SK-N-MC (cell line): ENCODE results near the gene RCVRN.

Experiments used
- DNase-seq: peaks from one replicate; pipeline ENCODE4 v3.0.0-alpha.2; 2011; ENCODE audit warnings: low read depth, low spot score
- H3K27ac ChIP-seq: fragments of 200-600 bp; sonication (generic); 2 replicates; pipeline ENCODE4 v1.5.1; 2016; ENCODE audit warnings: mixed run types
- H3K36me3 ChIP-seq: fragments of 200-600 bp; sonication (generic); 2 replicates; pipeline ENCODE4 v1.6.1; 2017; ENCODE audit warnings: antibody characterized with exemption, low read length, mixed read lengths; ENCODE audit not compliant: insufficient read depth
- H3K4me3 ChIP-seq: fragments of 200-600 bp; sonication (generic); 2 replicates; pipeline ENCODE4 v1.5.1; 2016
- H3K9ac ChIP-seq: fragments of 200-600 bp; sonication (generic); 2 replicates; pipeline ENCODE4 v1.8.0; 2017; ENCODE audit warnings: mixed run types, mixed read lengths; ENCODE audit not compliant: insufficient read length
- H3K9me3 ChIP-seq: fragments of 200-600 bp; sonication (generic); 2 replicates; pipeline ENCODE4 v1.6.1; 2017; ENCODE audit warnings: low read depth, mild to moderate bottlenecking, antibody characterized with exemption, low read length, moderate library complexity, mixed read lengths
- EZH2 ChIP-seq: fragments of 200-600 bp; sonication (generic); IDR thresholded peaks from one replicate; pipeline ENCODE4 v1.6.1; 2017; ENCODE audit warnings: antibody characterized with exemption
- FOXP2 ChIP-seq: optimal IDR thresholded peaks from 2 replicates; pipeline ENCODE3; 2011; ENCODE audit warnings: mild to moderate bottlenecking, moderate library complexity; ENCODE audit not compliant: insufficient read depth; ENCODE audit errors: extremely low read length, control extremely low read depth
- POLR2AphosphoS5 ChIP-seq: IDR thresholded peaks from 2 replicates; pipeline ENCODE4 v1.6.1; 2012; ENCODE audit warnings: mild to moderate bottlenecking, low read depth, low read length, borderline replicate concordance

The RCVRN gene

GRCh38 chr17:9860851-9861250, 44.2 kb downstream of the RCVRN start:
- no peak overlapping the region for H3K9ac ChIP-seq
- H3K9me3 ChIP-seq: no peaks in the 10 kb centered on the region; the same call in 1 of the 2 replicates
- no peak overlapping the region for H3K27ac ChIP-seq
- no peaks in the 10 kb centered on the region for H3K36me3 ChIP-seq
- no peak for TF ChIP-seq FOXP2
- no peak for TF ChIP-seq EZH2
- TF ChIP-seq POLR2AphosphoS5: no peak
- H3K4me3 ChIP-seq: no peak overlapping the region
- DNase-seq: no peak

- Histone ChIP-seq H3K36me3 (no peaks in the 10 kb centered on the region), H3K27ac (no peak overlapping the region), H3K4me3 (no peak overlapping the region), H3K9ac (no peak overlapping the region), H3K9me3 (no peaks in the 10 kb centered on the region; the same call in 1 of the 2 replicates)
- TF ChIP-seq EZH2 (no peak), FOXP2 (no peak), POLR2AphosphoS5 (no peak)
- DNase-seq: no peak
Observed at GRCh38 chr17:9859781-9860180, 45.3 kb downstream of the RCVRN start.

GRCh38 chr17:9855036-9855435, 50.0 kb downstream of the RCVRN start:
- TF ChIP-seq FOXP2 (no peak), POLR2AphosphoS5 (no peak), EZH2 (no peak)
- no peaks in the 10 kb centered on the region; the same call in 1 of the 2 replicates for H3K9me3 ChIP-seq
- H3K9ac ChIP-seq: no peak overlapping the region
- H3K27ac ChIP-seq: no peak overlapping the region
- no peaks in the 10 kb centered on the region for H3K36me3 ChIP-seq
- no peak overlapping the region for H3K4me3 ChIP-seq
- no peak for DNase-seq

DNA sequence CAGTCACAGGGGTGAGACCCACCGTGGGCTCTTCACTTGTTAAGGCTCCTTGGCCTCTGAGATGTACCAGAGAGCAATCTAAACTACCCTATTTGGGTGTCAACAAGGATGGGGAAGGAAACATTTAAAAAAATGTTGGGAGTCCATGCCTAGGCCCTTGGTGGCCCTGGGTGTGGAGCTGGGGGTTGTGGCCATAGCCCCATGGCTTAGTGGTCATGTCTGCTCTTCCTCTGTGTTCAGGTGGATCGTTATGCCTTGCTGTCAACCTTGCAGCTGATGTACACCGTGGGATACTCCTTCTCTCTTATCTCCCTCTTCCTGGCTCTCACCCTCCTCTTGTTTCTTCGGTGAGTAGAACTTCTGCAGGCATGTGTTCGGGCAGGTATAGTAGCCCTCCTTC, 50.8 kb downstream of the RCVRN start:
- Histone ChIP-seq H3K9ac (no peak overlapping the region), H3K9me3 (no peaks in the 10 kb centered on the region; the same call in 1 of the 2 replicates), H3K27ac (no peak overlapping the region), H3K36me3 (no peaks in the 10 kb centered on the region), H3K4me3 (no peak overlapping the region)
- DNase-seq: no peak
- TF ChIP-seq POLR2AphosphoS5: no peak
- no peak for TF ChIP-seq FOXP2
- no peak for TF ChIP-seq EZH2

DNA sequence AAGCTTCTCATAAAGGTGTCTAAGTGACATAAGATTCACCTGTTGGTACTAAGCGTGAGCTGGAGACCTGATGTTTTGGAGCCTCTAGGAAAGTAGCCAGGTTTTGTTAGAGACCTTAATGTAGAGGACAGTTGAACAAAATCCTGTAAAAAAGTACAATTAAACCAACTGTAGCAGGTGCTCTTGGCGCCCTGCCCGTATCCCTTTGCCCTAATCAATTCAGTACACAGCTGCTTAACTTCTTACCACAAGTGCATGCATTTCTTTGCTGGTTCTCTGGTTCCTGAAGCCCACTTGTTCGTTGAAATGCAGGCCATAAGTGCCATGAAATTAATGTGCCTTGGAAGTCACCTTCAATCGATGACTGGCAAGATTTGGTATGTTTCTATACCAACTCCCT, 54.9 kb downstream of the RCVRN start:
- no peak for TF ChIP-seq FOXP2
- TF ChIP-seq EZH2: no peak
- no peak for TF ChIP-seq POLR2AphosphoS5
- Histone ChIP-seq H3K9ac (no peak overlapping the region), H3K9me3 (no peaks in the 10 kb centered on the region), H3K27ac (no peak overlapping the region), H3K4me3 (no peak overlapping the region), H3K36me3 (no peaks in the 10 kb centered on the region)
- DNase-seq: no peak
